Tibial nerve (tissue), 3 donors: ENCODE results near the gene EMID1.

Source experiments
- CTCF ChIP-seq, 5 experiments: fragments of 200-600 bp in 3 of 5; fragments of 450-650 bp in 2 of 5; sonication (generic) in 3 of 5; IDR thresholded peaks; one replicate each; pipeline ENCODE4 v1.5.1; 2016 to 2019; ENCODE audit warnings: antibody characterized with exemption in 5 of 5, mild to moderate bottlenecking in 3 of 5, moderate library complexity in 2 of 5
- POLR2A ChIP-seq, 2 donors: fragments of 450-650 bp; IDR thresholded peaks; one replicate each; pipeline ENCODE4 v1.6.1; 2017; ENCODE audit warnings: antibody characterized with exemption in 2 of 2, mild to moderate bottlenecking in 2 of 2, moderate library complexity in 2 of 2

- TF ChIP-seq CTCF (IDR thresholded peaks at IDR 0.05) (no peak), POLR2A (IDR thresholded peaks at IDR 0.05) (no peak)
Observed at GRCh38 chr22:29260601-29261315, 55.1 kb downstream of the EMID1 start.
